ENCODE measurements around the gene FAM9B.

The FAM9B gene

DNA sequence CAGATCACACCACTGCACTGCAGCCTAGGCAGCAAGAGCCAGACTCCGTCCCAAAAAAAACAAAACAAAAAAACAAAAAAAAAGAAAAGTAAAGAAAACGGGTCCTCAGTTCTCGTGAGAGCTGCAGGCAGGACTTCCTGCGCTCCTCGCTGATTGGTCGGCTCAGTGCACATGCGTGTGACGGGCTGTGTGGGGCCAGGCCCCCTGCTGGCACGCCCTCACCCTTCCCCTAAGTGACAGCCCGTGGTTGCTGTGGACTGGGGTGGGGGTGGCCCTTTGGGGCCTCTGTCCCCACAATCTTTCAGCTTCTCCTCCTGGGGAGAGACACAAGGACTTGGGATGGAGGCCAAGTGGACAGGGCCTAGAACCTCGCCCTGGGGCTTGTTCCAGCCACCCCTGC lies at the start of gene FAM9B:
FAM9B (minus strand) TSS at position 139 of the 400 bp plus-strand sequence. CDS start 1,141 bp downstream, outside the sequence.
- no peaks in the 10 kb centered on the region for H3K36me3 ChIP-seq (ENCODE audit: control insufficient read depth, insufficient read depth, low read length)
- no peak within 1 kb of the TSS for H3K4me3 ChIP-seq (ENCODE audit: low read depth, low read length)
- no peak within 1 kb of the TSS for H3K27ac ChIP-seq (ENCODE audit: low read depth, low read length)
- H3K9me3 ChIP-seq (ENCODE audit: control insufficient read depth, insufficient read depth, low read length) = no peaks in the 10 kb centered on the region
- no peaks in the 10 kb centered on the region for H3K4me1 ChIP-seq (ENCODE audit: control insufficient read depth, insufficient read depth, low read length)
- H3K9ac ChIP-seq (ENCODE audit: low read depth, low read length) = no peak within 1 kb of the TSS
- no peaks in the 10 kb centered on the region for H3K27me3 ChIP-seq (ENCODE audit: control insufficient read depth, insufficient read depth, low read length)

- no peaks in the 10 kb centered on the region for H3K4me1 ChIP-seq (ENCODE audit: control insufficient read depth, insufficient read depth, low read length)
- no peaks in the 10 kb centered on the region for H3K27me3 ChIP-seq (ENCODE audit: control insufficient read depth, insufficient read depth, low read length)
- no peak overlapping the region for H3K9ac ChIP-seq (ENCODE audit: low read depth, low read length)
- H3K27ac ChIP-seq (ENCODE audit: low read depth, low read length) = no peak overlapping the region
- H3K9me3 ChIP-seq (ENCODE audit: control insufficient read depth, insufficient read depth, low read length) = no peaks in the 10 kb centered on the region
- no peak overlapping the region for H3K4me3 ChIP-seq (ENCODE audit: low read depth, low read length)
- no peaks in the 10 kb centered on the region for H3K36me3 ChIP-seq (ENCODE audit: control insufficient read depth, insufficient read depth, low read length)
Measured at GRCh38 chrX:9081271-9081670, 47.3 kb upstream of the FAM9B start.

DNA sequence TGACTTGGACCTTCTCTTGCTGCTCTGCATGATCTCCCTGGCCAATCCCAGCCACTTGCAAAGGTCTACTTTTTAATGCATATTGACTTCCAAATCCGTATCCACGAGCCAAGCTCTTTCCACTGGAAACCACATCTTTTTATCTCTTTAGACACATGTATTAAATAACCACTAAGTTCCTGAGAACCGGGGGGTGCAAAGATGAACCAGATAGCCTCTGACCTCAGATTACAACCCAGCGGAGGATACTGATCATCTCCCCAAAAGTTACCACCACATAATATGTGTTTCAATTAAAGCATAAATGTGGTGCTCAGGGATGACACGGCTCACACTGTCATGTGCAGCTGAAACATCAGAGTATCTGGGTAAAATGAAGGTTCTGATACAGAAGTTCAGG lies 40.4 kb upstream of the FAM9B start:
- Histone ChIP-seq H3K4me3 (ENCODE audit: low read depth, low read length) (no peak overlapping the region), H3K9me3 (ENCODE audit: control insufficient read depth, insufficient read depth, low read length) (no peaks in the 10 kb centered on the region), H3K9ac (ENCODE audit: low read depth, low read length) (no peak overlapping the region), H3K36me3 (ENCODE audit: control insufficient read depth, insufficient read depth, low read length) (no peaks in the 10 kb centered on the region), H3K27ac (ENCODE audit: low read depth, low read length) (no peak overlapping the region), H3K27me3 (ENCODE audit: control insufficient read depth, insufficient read depth, low read length) (no peaks in the 10 kb centered on the region), H3K4me1 (ENCODE audit: control insufficient read depth, insufficient read depth, low read length) (peaks cover 4% of the 10 kb centered on the region; the same call in 1 of the 2 replicates)

GRCh38 chrX:9072281-9072680 lies 38.4 kb upstream of the FAM9B start:
- Histone ChIP-seq H3K9ac (ENCODE audit: low read depth, low read length) (no peak overlapping the region), H3K36me3 (ENCODE audit: control insufficient read depth, insufficient read depth, low read length) (no peaks in the 10 kb centered on the region), H3K27ac (ENCODE audit: low read depth, low read length) (no peak overlapping the region), H3K4me3 (ENCODE audit: low read depth, low read length) (no peak overlapping the region), H3K27me3 (ENCODE audit: control insufficient read depth, insufficient read depth, low read length) (no peaks in the 10 kb centered on the region), H3K4me1 (ENCODE audit: control insufficient read depth, insufficient read depth, low read length) (peaks cover 12% of the 10 kb centered on the region), H3K9me3 (ENCODE audit: control insufficient read depth, insufficient read depth, low read length) (no peaks in the 10 kb centered on the region)

GRCh38 chrX:9071031-9071650 lies 37.2 kb upstream of the FAM9B start:
- Histone ChIP-seq H3K9ac (ENCODE audit: low read depth, low read length) (no peak overlapping the region), H3K27ac (ENCODE audit: low read depth, low read length) (no peak overlapping the region), H3K4me3 (ENCODE audit: low read depth, low read length) (no peak overlapping the region), H3K4me1 (ENCODE audit: control insufficient read depth, insufficient read depth, low read length) (peaks cover 12% of the 10 kb centered on the region), H3K9me3 (ENCODE audit: control insufficient read depth, insufficient read depth, low read length) (no peaks in the 10 kb centered on the region), H3K27me3 (ENCODE audit: control insufficient read depth, insufficient read depth, low read length) (no peaks in the 10 kb centered on the region), H3K36me3 (ENCODE audit: control insufficient read depth, insufficient read depth, low read length) (no peaks in the 10 kb centered on the region)

DNA sequence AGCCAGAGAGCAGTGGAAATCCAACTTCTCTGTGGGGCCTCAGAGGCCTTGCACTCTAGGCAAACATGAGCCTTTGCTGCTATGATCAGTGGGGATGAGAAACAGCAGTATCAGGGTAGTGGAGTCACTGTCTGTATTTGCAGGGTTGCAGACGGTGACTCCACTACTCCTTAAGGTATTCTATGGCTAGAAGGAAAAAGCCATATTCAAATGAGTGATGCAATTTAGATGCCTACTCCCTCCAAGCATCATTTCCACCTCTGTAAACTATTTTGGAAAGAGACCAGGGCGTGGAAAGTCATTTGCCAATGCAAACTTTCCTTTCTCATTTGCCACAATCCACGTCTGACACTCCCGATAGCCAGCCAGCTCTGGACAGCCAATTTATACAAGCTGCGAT lies 35.6 kb upstream of the FAM9B start:
- no peak overlapping the region for H3K9ac ChIP-seq (ENCODE audit: low read depth, low read length)
- H3K4me1 ChIP-seq (ENCODE audit: control insufficient read depth, insufficient read depth, low read length) = peaks cover 12% of the 10 kb centered on the region
- no peaks in the 10 kb centered on the region for H3K27me3 ChIP-seq (ENCODE audit: control insufficient read depth, insufficient read depth, low read length)
- no peaks in the 10 kb centered on the region for H3K36me3 ChIP-seq (ENCODE audit: control insufficient read depth, insufficient read depth, low read length)
- H3K9me3 ChIP-seq (ENCODE audit: control insufficient read depth, insufficient read depth, low read length) = no peaks in the 10 kb centered on the region
- no peak overlapping the region for H3K4me3 ChIP-seq (ENCODE audit: low read depth, low read length)
- no peak overlapping the region for H3K27ac ChIP-seq (ENCODE audit: low read depth, low read length)

- Histone ChIP-seq H3K9me3 (ENCODE audit: control insufficient read depth, insufficient read depth, low read length) (no peaks in the 10 kb centered on the region), H3K9ac (ENCODE audit: low read depth, low read length) (no peak overlapping the region), H3K36me3 (ENCODE audit: control insufficient read depth, insufficient read depth, low read length) (no peaks in the 10 kb centered on the region), H3K27ac (ENCODE audit: low read depth, low read length) (no peak overlapping the region), H3K4me3 (ENCODE audit: low read depth, low read length) (no peak overlapping the region), H3K27me3 (ENCODE audit: control insufficient read depth, insufficient read depth, low read length) (no peaks in the 10 kb centered on the region), H3K4me1 (ENCODE audit: control insufficient read depth, insufficient read depth, low read length) (peaks cover 7% of the 10 kb centered on the region; the same call in 1 of the 2 replicates)
Measured at GRCh38 chrX:9064694-9065093, 30.8 kb upstream of the FAM9B start.

GRCh38 chrX:9062641-9063040 lies 28.7 kb upstream of the FAM9B start:
- Histone ChIP-seq H3K36me3 (ENCODE audit: control insufficient read depth, insufficient read depth, low read length) (no peaks in the 10 kb centered on the region), H3K9ac (ENCODE audit: low read depth, low read length) (no peak overlapping the region), H3K4me3 (ENCODE audit: low read depth, low read length) (no peak overlapping the region), H3K27me3 (ENCODE audit: control insufficient read depth, insufficient read depth, low read length) (no peaks in the 10 kb centered on the region), H3K27ac (ENCODE audit: low read depth, low read length) (no peak overlapping the region), H3K4me1 (ENCODE audit: control insufficient read depth, insufficient read depth, low read length) (peaks cover 3% of the 10 kb centered on the region; the same call in 1 of the 2 replicates), H3K9me3 (ENCODE audit: control insufficient read depth, insufficient read depth, low read length) (no peaks in the 10 kb centered on the region)

DNA sequence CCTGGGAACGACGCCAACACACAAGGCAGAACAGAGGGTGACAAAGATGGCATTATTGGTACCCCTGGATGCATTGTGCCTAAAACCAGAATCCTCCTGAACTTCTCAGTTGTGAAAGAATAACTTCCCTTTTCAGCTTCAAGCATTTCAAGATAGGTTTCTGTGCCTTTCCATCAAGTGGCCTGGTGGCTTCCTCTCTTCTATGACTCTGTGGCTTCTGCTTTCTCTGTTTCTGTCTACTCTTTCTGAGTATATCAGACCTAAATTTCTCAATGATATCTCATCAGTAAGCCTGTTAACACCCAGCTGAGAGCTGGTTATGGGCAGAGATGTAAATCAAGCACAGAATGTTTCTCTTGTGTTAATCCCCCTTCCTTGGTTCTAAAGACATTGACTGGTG lies 21.4 kb upstream of the FAM9B start:
- Histone ChIP-seq H3K27me3 (ENCODE audit: control insufficient read depth, insufficient read depth, low read length) (no peaks in the 10 kb centered on the region; the same call in 1 of the 2 replicates), H3K4me1 (ENCODE audit: control insufficient read depth, insufficient read depth, low read length) (no peaks in the 10 kb centered on the region), H3K4me3 (ENCODE audit: low read depth, low read length) (no peak overlapping the region), H3K27ac (ENCODE audit: low read depth, low read length) (no peak overlapping the region), H3K36me3 (ENCODE audit: control insufficient read depth, insufficient read depth, low read length) (no peaks in the 10 kb centered on the region), H3K9ac (ENCODE audit: low read depth, low read length) (no peak overlapping the region), H3K9me3 (ENCODE audit: control insufficient read depth, insufficient read depth, low read length) (no peaks in the 10 kb centered on the region)

DNA sequence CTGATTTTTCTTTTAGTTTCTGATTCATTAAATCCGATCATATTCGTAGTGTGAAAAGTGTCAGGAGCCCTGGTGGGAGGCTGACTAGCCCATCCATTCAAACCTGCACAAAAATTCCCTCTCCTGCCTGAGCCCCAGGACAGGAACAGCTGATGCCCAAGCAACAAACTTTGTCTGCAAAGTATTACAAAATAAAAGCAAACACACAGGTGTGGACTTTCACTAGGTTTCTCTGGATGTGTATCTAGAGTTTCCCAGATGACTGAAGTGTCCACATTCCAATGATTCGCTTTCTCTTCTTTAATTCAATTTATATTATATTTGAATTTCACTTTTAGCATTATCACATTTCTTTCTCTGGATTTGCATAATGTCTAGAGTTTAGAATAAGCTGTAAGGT lies 18.2 kb upstream of the FAM9B start:
- H3K4me1 ChIP-seq (ENCODE audit: control insufficient read depth, insufficient read depth, low read length) = no peaks in the 10 kb centered on the region
- no peaks in the 10 kb centered on the region for H3K36me3 ChIP-seq (ENCODE audit: control insufficient read depth, insufficient read depth, low read length)
- no peaks in the 10 kb centered on the region; the same call in 1 of the 2 replicates for H3K27me3 ChIP-seq (ENCODE audit: control insufficient read depth, insufficient read depth, low read length)
- H3K9me3 ChIP-seq (ENCODE audit: control insufficient read depth, insufficient read depth, low read length) = no peaks in the 10 kb centered on the region
- H3K4me3 ChIP-seq (ENCODE audit: low read depth, low read length) = no peak overlapping the region
- no peak overlapping the region for H3K9ac ChIP-seq (ENCODE audit: low read depth, low read length)
- no peak overlapping the region for H3K27ac ChIP-seq (ENCODE audit: low read depth, low read length)

DNA sequence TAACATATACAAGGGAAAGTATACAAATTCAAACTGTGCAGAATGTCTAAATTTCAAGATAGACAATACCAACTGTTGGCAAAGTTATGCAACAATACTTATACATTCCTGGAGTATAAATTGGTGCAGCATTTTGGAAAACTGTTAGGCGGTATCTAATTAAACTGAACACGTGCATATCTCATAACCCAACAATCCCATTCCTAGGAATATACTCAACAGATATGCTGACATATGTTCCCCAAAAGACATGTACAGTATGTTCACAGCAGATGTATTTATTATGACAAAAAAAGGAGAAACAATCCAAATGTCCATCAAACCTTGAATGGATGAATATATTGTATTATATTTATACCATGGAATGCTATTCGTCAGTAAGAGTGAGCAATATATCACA lies 16.4 kb upstream of the FAM9B start:
- no peaks in the 10 kb centered on the region for H3K27me3 ChIP-seq (ENCODE audit: control insufficient read depth, insufficient read depth, low read length)
- no peaks in the 10 kb centered on the region for H3K4me1 ChIP-seq (ENCODE audit: control insufficient read depth, insufficient read depth, low read length)
- H3K27ac ChIP-seq (ENCODE audit: low read depth, low read length) = no peak overlapping the region
- H3K4me3 ChIP-seq (ENCODE audit: low read depth, low read length) = no peak overlapping the region
- H3K9ac ChIP-seq (ENCODE audit: low read depth, low read length) = no peak overlapping the region
- H3K9me3 ChIP-seq (ENCODE audit: control insufficient read depth, insufficient read depth, low read length) = no peaks in the 10 kb centered on the region
- no peaks in the 10 kb centered on the region for H3K36me3 ChIP-seq (ENCODE audit: control insufficient read depth, insufficient read depth, low read length)
